ENCODE data around the gene TTI1.

The TTI1 gene

DNA sequence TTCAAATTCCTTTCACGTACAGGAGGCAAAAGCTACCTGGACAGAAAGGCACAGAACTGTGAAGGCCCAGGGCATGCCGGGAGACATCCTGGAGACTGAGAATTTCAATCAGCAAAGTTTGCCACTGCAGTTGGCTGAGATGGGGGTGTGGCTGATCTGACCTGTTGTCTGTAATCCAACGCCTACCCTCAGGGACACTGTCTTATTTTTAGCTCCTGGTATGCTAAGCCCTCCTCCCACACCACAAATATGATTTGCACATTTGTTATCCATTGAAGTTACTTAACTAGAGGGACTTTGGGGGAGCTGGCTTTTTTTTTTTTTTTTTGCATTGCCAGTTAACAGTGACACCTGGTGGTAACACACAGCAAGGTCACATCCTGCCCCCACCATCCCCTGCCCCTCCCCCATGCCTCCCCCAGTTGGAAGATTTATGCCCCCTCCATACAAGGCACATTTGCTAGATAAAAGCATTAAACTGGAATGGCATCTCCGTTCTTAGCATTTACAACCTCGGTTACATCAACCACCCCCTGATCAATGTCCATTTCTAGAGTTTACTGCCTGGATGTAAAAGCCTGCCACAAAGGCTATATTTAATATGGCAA, 40.4 kb downstream of the TTI1 start:
- DNase-seq (ENCODE audit: low read depth), result peak; percentile 89
- TF ChIP-seq, protein P1, sequence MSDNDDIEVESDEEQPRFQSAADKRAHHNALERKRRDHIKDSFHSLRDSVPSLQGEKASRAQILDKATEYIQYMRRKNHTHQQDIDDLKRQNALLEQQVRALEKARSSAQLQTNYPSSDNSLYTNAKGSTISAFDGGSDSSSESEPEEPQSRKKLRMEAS (IDR thresholded peaks at IDR 0.05; ENCODE audit: low read depth, low read length), result no peak
- TF ChIP-seq, protein P2, sequence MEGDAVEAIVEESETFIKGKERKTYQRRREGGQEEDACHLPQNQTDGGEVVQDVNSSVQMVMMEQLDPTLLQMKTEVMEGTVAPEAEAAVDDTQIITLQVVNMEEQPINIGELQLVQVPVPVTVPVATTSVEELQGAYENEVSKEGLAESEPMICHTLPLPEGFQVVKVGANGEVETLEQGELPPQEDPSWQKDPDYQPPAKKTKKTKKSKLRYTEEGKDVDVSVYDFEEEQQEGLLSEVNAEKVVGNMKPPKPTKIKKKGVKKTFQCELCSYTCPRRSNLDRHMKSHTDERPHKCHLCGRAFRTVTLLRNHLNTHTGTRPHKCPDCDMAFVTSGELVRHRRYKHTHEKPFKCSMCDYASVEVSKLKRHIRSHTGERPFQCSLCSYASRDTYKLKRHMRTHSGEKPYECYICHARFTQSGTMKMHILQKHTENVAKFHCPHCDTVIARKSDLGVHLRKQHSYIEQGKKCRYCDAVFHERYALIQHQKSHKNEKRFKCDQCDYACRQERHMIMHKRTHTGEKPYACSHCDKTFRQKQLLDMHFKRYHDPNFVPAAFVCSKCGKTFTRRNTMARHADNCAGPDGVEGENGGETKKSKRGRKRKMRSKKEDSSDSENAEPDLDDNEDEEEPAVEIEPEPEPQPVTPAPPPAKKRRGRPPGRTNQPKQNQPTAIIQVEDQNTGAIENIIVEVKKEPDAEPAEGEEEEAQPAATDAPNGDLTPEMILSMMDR (IDR thresholded peaks at IDR 0.05; ENCODE audit: low read depth, low read length), result peak; percentile 42
- no peak for TF ChIP-seq MYC (IDR thresholded peaks at IDR 0.05; ENCODE audit: low read depth, low read length)
- no peak overlapping the region for H3K4me3 ChIP-seq (ENCODE audit: low read depth, low read length)

DNA sequence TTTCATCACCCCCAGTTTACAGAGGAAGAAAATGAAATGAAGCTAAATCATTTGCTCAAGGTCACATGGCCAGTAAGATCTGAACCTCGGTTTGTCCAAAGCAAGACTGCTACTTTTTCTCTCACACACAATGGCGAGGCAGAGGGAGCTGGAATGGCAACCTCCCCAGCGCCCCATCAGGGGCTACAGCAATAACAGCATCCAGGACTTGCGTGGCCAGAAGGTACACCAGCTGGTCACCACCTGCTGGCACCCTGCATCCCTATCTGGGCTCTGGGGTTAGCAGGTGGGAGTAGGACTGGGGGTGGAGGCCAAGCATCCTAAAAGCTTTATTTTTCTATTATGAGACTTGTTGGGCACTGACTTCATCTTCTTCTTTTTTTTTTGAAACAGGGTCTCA, 41.3 kb downstream of the TTI1 start:
- no peak for DNase-seq (ENCODE audit: low read depth)
- TF ChIP-seq, protein P1 (IDR thresholded peaks at IDR 0.05; ENCODE audit: low read depth, low read length), result no peak
- TF ChIP-seq, protein P2 (IDR thresholded peaks at IDR 0.05; ENCODE audit: low read depth, low read length), result no peak
- TF ChIP-seq MYC (IDR thresholded peaks at IDR 0.05; ENCODE audit: low read depth, low read length), result no peak
- H3K4me3 ChIP-seq (ENCODE audit: low read depth, low read length), result no peak overlapping the region

DNA sequence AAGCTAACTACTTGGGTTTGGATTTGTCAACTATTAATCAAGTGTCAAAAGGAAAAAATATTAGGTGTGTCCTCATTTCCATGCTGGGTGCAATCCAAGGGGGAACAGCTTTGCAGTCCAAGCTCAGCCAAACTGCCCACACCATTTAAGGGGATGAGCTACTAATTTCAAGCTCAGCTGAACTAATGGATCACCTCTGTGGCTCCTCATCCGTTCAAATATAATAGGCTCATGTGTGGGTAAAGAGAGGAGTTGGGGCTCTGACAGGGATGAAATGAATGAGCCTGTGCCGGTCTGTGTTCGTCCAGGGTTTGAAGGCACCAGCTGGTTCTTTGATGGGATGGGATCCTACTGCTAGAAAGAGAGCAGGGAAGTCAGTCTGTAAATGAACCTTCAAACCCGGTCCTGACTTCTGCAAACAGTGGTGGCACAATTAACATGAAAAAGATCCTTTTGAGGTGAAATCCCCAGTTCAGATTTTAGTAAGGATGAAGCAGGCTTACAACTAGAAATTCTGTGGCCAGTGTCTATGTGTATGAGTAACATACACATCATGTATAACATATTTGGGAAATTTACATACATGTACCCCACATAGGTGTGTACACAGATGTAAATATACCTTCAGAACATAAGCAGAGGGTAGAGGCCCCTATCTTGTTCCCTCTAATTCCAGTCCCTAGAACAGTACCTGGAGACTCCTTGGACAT, 41.9 kb downstream of the TTI1 start:
- peak; percentile 9 for DNase-seq (ENCODE audit: low read depth)
- TF ChIP-seq, protein P1 (IDR thresholded peaks at IDR 0.05; ENCODE audit: low read depth, low read length), result no peak
- TF ChIP-seq MYC (IDR thresholded peaks at IDR 0.05; ENCODE audit: low read depth, low read length) (no peak), POLR2A (IDR thresholded peaks at IDR 0.05; ENCODE audit: extremely low read depth, insufficient read length) (no peak)
- TF ChIP-seq, protein P2 (IDR thresholded peaks at IDR 0.05; ENCODE audit: low read depth, low read length), result no peak
- H3K4me3 ChIP-seq (ENCODE audit: low read depth, low read length), result no peak overlapping the region

DNA sequence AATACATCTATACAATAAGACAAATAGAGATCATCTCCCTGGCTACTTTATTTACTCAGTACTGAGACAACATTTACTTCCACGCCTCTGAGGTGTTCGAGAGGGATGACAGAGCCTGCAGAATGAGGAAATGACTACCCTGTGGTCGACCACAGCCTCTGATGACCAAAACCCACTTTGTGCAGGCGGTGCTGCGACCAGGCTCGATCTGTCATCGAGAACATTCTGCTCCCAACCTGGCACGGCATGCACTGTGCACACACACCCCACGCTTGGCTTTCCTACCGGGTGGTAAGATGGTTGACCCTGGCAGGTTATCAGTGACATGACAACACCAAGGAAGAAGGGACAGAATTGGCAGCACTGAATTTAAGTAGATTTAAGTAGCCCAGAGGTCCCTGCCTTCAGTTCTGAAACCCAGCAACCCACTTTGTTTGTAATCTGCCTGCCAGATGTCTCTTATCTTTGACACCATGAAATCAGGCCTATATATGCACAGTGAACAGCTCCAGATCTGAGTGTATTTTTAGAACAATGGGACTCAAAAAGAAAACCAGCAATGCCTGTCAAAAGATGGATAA, 42.6 kb downstream of the TTI1 start:
- TF ChIP-seq, protein P1 (IDR thresholded peaks at IDR 0.05; ENCODE audit: low read depth, low read length), result peak; percentile 88
- TF ChIP-seq POLR2A (IDR thresholded peaks at IDR 0.05; ENCODE audit: extremely low read depth, insufficient read length) (no peak), MYC (IDR thresholded peaks at IDR 0.05; ENCODE audit: low read depth, low read length) (no peak; the same call in 1 of the 2 replicates)
- TF ChIP-seq, protein P2 (IDR thresholded peaks at IDR 0.05; ENCODE audit: low read depth, low read length), result no peak
- peak; percentile 95 for DNase-seq (ENCODE audit: low read depth)
- no peak overlapping the region for H3K4me3 ChIP-seq (ENCODE audit: low read depth, low read length)

DNA sequence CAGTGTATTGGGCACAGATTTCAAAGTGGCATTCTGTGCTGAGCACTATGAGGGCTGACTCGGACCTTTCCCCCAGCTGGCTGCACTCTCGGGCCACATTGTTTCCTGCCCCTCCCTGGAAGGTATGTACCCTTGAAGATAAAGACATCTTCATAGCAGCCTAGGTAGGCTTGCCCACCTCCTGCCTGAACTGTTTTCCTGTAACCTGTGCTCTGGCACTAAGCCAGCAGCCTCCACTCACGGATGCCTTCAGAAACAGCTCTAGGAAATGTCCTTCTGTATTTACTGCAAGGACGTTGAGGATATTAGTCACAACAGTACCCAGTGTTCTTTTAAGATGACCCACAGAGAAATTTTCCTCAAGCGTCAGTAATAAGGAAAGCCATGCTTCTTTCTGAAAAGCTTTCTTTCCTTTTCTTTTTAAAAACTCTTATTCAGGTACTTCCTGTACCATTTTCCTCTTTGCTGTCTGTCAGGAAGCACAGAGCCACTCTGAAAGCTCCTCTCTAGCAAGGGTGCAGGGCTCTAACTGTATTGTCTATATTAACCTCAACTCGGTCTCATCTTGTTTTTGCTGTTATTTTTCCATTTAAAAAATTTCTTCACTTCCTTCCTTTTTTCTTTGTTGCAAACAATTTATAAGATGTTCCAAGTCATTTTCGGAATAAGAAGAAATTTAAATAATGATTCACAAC, 43.5 kb downstream of the TTI1 start:
- no peak for TF ChIP-seq POLR2A (IDR thresholded peaks at IDR 0.05; ENCODE audit: extremely low read depth, insufficient read length)
- TF ChIP-seq MYC (IDR thresholded peaks at IDR 0.05; ENCODE audit: low read depth, low read length), result no peak

More for the DNA sequence above, 43.5 kb downstream of the TTI1 start:
- H3K4me3 ChIP-seq (ENCODE audit: low read depth, low read length), result no peak overlapping the region
- DNase-seq (ENCODE audit: low read depth), result peak; percentile 53
